Fibroblast of skin of left quadriceps (primary cell): Measurements from ENCODE around the gene TMEM132D.

Experiments
- DNase-seq, 2 experiments: peaks; one replicate each; pipeline ENCODE4 v3.0.0-alpha.2; 2013; ENCODE audit warnings: low read depth in 2 of 2

The TMEM132D gene

GRCh38 chr12:129873111-129873832, 30.6 kb downstream of the TMEM132D start:
- DNase-seq = no peak

GRCh38 chr12:129871991-129872972, 31.5 kb downstream of the TMEM132D start:
- DNase-seq = no peak

- DNase-seq = no peak
Measured at GRCh38 chr12:129870796-129871195, 33.0 kb downstream of the TMEM132D start.

DNA sequence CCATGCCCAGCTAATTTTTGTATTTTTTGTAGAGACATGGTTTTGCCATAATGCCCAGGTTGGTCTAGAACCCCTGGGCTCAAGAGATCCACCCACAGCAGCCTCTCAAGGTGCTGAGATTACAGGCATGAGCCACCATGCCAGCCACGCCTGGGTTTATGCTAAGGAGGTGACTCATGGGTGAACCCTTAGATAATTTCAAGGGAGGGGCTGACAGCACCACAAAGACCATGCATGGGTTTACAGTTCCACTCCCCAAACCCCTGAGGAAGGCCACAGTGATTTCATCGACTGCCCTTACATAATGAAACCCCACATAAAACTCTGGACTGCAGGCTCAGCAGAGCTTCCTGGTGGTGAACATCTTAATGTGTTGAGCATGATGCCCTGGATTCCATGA, 33.7 kb downstream of the TMEM132D start:
- DNase-seq = no peak

DNA sequence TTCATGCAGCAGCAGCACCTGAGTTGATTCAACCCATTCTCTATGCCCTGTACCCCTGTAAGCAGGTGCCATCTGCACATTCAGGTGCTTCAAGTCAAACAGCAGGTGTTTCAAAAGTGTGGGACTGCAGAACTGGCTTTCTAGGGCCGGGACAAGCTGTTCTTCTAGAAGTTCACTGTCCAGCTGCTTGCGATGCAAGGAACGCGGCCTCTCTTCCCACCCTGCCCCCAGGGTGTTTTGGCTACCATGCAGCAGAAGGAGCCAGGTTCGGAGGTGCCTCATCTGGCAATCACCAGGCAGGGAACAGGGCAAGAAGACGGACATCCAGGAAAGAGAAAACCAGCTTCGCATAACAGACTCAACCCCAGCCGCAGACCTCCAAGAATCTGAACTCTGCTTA, 35.2 kb downstream of the TMEM132D start:
- DNase-seq = no peak

GRCh38 chr12:129863938-129864337, 39.9 kb downstream of the TMEM132D start:
- DNase-seq = no peak

GRCh38 chr12:129862561-129863175, 41.2 kb downstream of the TMEM132D start:
- no peak for DNase-seq

GRCh38 chr12:129861951-129862350, 41.9 kb downstream of the TMEM132D start:
- DNase-seq = no peak

DNA sequence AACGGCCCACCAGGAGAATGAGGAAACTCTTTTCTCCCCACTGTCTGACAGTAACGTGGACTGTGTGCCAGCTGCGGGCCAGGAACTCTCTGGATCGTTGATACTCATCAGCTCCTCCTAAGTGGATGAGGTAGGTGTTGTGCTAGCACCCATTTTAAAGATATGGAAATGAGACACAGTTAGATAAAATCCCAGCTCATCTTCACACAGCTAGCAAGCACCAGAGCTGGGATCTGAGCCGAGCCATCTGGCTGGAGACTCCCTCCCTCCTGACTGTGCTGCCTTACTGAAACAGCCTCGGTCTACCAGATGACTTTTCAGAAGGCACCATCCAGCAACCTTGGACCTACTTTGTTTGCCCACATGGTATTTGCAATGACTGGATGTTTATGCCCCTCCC, 49.2 kb downstream of the TMEM132D start:
- no peak for DNase-seq

DNA sequence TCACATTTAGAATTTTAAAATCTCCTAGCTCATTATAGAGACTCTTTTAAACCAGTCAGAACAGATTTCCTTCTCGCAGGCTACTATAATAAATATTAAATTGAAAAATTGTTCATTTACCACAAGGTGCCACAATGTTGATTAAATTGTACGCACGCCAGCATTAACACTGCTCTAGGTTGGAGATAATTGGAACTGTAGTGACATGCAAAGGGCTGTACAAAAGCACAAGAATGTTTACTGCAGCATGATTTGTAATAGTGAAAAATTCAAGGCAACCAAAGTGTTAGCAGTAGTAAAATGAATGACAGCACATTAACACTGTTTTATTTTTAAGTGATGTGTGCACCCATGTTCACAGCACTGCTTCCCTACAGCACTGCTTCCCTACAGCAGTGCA, 52.5 kb downstream of the TMEM132D start:
- DNase-seq = no peak

DNA sequence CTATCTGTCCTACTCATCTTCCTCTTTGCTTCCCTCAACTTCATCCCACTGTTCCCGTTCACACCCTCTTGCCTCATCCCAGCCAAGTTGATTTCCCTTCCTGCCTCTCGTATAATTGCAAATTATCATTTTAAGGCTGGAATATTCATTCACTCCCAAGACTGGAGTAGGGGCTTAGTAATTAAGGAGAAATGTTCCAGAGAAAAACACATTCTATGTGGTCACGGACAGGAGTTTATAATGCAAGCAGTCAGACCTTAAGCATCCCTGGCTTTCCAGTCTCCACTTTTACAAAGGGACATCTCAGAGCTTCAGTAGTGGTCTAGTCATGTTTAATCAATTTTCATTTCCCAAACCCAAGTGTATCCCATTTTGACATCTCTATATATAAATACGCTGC, 54.9 kb downstream of the TMEM132D start:
- DNase-seq = peak in 1 of 2 experiments; percentile 8

DNA sequence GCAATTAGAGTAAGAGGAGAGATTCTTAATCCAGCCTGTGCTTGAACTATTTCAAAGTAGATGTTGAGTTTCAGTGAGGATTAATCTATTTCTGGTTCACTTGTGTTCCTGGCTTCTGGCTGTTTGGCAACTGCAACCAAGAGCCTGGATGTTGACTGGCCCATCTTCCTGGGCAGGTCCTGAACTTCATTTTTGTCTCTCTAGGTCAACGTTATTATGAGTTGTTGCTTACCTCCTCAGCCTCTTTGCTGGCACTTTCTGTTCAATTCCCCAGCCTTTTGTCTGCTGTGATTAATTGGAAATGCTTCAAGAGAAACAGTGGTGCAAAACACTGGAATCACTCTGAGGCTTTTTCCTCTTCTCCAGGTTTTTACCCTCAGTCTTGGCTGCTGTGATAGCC, 56.8 kb downstream of the TMEM132D start:
- DNase-seq = no peak

GRCh38 chr12:129844662-129845220, 59.1 kb downstream of the TMEM132D start:
- peak; percentile 18 to 24 for DNase-seq

- DNase-seq = no peak
Measured at GRCh38 chr12:129841251-129841650, 62.6 kb downstream of the TMEM132D start.

- DNase-seq = no peak
Measured at GRCh38 chr12:129840145-129840884, 63.5 kb downstream of the TMEM132D start.

- DNase-seq = no peak
Measured at GRCh38 chr12:129839679-129840078, 64.1 kb downstream of the TMEM132D start.

DNA sequence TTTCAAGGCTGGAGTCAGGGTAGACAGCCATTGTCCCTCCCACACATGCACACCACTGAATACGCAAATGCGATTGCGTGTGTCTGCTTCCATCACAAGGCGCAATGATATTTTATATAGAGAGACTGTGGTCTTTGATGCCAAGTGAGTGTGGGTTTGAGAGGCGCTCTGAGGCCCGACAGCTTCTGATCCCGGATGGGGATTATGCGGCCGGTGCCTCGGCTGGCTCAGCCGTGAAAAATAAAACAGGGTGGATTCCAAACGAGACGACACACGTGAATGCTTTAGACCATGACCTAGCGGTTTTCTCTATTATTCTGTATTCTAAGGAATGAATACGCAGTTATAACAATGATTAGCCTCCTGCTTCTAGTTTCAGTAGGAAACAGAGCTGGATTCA, 72.5 kb downstream of the TMEM132D start:
- DNase-seq = no peak

GRCh38 chr12:129830796-129831195, 73.0 kb downstream of the TMEM132D start:
- DNase-seq = no peak

DNA sequence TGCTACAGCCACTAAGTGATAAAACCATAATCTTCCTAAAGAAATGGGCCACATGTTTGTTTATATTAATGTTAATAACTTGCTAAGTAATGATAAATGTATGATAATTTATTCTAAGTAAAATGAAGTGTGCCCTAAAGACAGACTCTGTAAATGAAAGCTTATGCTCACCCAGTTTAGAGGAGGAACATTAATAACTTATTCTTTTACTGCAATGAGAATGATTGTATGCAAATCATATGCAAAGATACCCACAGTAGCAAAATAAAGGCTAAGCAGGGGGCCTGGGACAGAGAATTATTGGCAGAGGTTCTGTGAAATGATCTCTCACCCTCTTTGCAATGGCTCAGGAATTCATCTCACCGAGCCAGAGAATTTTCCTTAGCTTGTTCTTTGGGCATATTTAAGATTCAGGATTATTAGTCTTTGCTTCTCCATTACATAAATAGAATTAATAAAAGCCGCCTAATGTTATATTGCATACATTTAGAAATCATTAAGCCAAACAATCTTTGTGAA, 75.9 kb downstream of the TMEM132D start:
- DNase-seq = no peak

GRCh38 chr12:129827102-129827865, 76.5 kb downstream of the TMEM132D start:
- no peak for DNase-seq
